Hindlimb muscle (tissue), 1 donor: ENCODE results near the gene SGMS1. TPM values are rescaled to one million over a fixed set of nuclear protein-coding genes. Genes with fewer than 3 reads are reported as not detected.
A peak's percentile ranks its signal among the peaks of the same experiment; 100 is the strongest.
"Not testable (repeated sequence)": the region's sequence is repeated elsewhere in the genome, so short reads cannot be mapped to it uniquely, and the experiment has no call there.

ENCODE experiments used
- DNase-seq: peaks from one replicate; pipeline ENCODE4 v3.0.0-alpha.2; 2013
- polyA plus RNA-seq: library from polyadenylated mRNA; unstranded; fragments of 120-200 nt; gene quantifications from one replicate; pipeline ENCODE4 v1.2.1, GENCODE V29; 2013; ENCODE audit not compliant: insufficient read length

Gene SGMS1
- polyA plus RNA-seq, 1 donor = 25.4 TPM

DNA sequence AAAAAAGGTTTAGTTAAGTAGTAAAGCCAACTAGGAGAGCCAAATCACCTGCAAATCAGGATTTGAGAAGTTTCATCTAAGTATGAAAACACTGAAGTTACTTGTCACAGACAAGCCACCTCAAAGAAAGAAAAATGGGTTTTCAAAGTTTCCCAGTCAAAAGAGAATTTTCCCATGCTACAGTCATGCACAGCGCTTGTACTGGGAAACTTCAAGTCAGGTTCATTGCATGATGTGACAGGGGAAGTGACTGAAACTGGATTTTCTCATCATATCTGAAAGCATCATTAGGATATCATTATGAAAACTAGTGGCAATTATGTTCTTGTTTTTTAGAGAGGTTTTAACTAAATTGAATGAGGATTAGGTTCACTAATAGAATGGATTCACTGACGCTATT is 167.0 kb downstream of the SGMS1 start:
- no peak for DNase-seq

GRCh38 chr10:50453940-50454339 is 169.8 kb downstream of the SGMS1 start:
- DNase-seq = no peak

DNA sequence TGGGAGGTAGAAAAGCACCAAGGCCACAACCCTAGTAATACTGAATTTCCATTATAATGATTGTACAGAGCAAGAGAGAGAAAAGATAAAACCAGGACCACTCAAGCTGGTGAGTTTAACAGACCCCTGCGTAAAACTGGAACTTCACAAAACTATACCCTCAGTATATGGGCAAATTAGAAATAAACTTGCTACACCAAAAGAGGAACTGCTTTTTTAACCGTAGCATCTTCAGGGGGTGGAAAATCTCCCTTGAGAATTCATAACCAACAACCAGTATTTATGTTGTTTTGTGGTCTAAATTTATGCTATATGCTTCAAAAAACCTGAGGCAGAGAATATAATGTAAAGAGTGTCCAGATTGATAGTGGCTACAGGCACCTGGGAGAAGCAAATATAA is 171.2 kb downstream of the SGMS1 start:
- no peak for DNase-seq

DNA sequence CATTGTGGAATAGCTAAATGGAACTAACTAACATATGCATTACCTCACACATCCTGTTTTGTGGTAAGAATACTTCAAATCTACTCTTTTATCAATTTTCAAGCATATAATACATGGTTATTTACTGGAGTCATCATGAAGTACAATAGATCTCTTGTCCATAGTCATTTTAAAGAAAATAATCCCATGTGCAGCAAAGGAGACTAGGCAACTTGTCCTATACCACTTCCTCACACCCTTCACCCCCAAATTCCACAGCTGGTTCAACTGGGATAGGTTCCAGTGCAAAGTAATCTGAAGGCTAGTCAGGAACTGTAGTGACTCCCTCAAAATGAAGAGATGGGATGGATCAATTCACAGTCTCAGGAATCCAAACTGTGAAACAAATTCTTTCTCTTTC is 176.1 kb downstream of the SGMS1 start:
- no peak for DNase-seq

DNA sequence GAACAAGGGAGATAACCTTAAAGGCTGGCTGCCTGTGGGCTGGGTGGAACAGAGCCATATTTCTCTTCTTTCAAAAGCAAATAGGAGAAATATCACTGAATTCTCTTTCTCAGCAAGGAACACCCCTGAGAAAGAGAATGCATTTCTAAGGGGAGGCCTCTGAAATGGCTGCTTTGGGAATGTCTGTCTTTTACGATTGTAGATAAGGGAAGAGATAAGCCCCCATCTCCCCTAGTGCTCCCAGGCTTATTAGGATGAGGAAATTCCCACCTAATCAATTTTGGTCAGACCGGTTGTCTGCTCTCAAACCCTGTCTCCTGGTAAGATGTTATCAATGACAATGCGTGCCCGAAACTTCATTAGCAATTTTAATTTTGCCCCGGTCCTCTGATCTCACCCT is 178.0 kb downstream of the SGMS1 start:
- DNase-seq = not testable (repeated sequence)

- DNase-seq = no peak
Measured at GRCh38 chr10:50440489-50440888, 183.3 kb downstream of the SGMS1 start.

DNA sequence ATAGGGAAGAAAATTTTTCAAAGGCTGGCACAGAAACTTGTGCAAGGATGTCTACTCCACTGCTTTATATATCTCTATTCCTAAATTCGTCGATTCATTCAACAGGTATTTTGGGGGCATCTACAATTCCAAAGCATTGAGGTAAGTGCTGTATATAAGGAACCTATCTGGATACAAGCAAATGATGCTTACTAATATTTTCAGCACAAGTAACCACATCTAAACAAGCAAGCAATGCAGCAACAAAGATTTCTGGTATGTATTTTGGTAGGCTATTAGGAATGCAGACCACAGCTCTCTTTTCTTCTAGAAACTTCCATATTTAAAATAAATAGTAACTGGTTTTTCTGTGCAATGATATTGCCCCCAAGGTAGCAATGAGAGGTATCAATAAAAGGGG is 183.9 kb downstream of the SGMS1 start:
- no peak for DNase-seq

GRCh38 chr10:50439187-50439586 is 184.6 kb downstream of the SGMS1 start:
- no peak for DNase-seq

DNA sequence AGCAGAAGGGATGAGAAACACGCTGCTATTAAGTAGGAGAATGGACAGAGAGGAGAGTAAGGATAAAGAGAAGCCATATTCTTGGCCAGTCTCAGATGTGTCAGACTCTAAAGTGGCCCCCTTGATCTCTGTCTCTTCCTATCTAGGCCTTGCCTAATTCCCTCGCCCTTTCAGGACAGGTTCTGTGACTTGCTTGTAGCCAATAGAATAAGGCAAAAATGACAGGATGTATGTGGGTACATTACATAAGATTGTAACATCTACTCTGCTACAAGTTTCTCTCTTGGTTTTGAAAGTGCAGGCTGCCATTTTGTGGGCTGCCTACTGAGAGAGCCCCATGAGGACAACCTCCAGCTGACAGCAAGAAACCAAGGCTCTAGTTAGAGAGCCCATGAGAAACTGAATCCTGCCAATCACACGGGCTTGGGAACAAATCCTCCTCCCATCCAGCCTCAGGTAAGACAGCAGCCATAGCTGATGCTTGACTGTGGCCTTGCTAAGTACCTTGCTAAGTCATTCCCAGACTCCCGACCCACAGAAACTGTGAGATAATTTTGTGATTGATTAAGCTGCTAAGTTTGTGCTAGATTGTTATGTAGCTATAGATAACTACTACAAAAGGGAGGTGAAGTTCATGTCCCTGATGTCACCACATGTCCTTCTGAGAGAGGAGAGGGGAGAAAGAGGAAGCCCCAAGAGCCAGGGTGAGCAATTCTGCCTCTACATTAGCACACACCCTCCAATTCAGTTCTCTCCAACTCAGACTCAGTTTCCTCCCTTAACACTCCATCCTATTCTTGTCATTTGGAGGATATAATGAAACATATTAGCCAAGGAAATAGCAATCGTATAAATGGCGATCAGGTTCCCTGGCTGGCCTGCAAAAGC is 185.5 kb downstream of the SGMS1 start:
- no peak for DNase-seq

DNA sequence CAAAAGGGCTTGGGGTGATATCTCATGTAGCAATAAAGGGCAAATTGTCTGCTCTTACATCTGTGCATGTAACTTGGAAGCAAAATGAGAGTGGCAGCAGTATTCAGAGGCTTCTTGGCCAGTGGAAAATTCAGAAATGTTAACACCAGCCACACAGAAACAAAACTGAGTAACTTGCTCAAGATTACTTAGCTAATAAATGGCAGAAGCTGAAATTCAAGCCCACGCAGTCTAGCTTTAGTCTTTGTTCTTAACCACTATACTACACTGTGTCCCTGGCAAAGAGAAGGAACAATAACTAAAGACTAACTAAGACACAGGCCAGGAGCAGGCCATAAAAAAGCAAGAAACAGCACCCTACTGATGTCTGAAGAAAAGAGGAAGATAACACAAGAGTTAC is 186.5 kb downstream of the SGMS1 start:
- no peak for DNase-seq

- DNase-seq = no peak
Measured at GRCh38 chr10:50436805-50437204, 187.0 kb downstream of the SGMS1 start.

- no peak for DNase-seq
Measured at GRCh38 chr10:50432211-50433009, 191.3 kb downstream of the SGMS1 start.

GRCh38 chr10:50431791-50432190 is 192.0 kb downstream of the SGMS1 start:
- DNase-seq = no peak

GRCh38 chr10:50431133-50431532 is 192.6 kb downstream of the SGMS1 start:
- DNase-seq = no peak

DNA sequence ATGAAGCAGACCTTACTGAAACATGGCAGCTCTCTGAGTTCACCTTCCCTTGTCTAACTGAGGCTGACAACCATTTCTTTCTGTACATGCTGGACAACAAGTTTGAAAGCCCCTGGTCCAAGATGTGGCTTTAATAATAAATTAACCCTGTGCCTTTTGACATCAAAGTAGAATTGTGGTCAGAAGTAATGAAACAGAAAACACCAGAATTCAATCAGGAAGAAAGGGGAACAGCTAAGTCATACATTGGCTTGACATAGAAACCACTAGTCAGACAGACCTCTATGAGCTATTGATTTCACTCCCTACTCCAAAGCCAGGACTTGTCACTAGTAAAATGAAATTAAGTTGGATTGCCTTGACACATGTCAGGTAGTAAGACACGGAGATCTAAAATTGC is 197.3 kb downstream of the SGMS1 start:
- no peak for DNase-seq

DNA sequence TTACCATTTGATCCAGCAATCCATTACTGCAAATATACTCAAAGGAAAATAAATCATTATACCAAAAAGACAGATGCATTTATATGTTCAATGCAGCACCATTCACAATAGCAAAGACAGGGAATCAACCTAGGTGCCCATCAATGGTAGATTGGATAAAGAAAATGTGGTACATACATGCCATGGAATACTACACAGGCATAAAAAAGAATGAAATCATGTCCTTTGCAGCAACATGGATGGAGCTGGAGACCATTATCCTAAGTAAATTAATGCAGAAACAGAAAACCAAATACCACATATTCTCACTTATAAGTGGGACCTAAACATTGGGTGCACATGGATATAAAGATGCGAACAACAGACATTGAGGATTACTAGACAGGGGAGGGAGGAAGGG is 198.5 kb downstream of the SGMS1 start:
- not testable (repeated sequence) for DNase-seq

- DNase-seq = no peak
Measured at GRCh38 chr10:50423448-50423847, 200.3 kb downstream of the SGMS1 start.

DNA sequence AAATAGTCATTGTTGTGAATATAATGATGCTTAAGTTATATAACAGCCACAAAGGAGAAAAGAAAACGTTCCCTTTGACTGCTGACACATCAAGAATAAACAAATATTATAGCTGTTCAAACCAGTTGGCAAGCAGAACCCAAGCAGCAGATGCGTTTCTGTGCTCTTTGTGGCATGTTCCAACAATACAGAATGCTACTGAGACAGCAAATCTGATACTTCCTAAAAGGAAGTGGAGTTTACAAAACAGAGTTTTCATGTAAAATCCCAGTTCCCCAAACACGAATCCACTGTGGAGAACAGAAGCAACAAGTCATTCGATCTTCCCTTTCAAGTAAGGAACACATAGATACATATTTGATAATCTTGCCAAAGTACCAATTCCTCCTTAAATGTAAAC is 201.5 kb downstream of the SGMS1 start:
- DNase-seq = peak; percentile 40

- peak; percentile 32 for DNase-seq
Measured at GRCh38 chr10:50421026-50421719, 202.6 kb downstream of the SGMS1 start.

DNA sequence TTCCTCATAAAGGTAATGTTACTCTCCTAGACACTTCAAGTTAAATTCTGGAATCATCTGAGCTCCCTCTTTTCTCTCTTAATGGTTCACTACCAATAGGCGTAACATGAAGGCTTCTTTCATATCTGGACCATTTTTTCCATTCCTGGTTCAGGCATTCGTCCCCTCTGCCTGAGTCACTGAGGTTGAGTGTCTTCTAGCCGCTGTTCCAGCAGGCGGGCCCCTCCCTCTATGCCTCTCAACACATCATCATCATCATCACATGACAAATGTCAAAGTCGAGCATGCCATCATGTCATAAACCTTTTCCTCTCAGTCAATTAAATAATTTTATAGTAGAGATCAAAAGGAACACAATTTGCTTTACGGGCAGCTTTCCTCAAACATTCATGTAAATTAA is 203.6 kb downstream of the SGMS1 start:
- no peak for DNase-seq

DNA sequence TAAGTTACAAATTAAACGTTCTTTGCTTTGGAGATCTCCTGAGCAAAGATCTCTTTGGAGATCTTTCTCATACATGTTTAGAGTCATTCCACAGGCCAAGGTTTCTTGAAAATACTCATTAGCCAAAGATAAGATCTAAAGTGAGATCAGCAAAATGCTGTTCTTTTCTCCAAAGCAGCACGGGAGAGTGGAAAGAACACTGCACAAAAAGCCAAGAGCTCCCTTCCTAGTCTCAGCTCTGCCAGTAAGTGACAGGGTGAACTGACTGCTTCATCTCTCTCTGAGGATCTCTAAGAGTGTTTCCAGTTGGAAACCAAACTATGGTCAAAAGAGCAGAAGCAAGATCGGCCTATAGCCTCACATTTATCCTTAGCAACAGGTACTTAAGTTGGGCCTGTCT is 204.0 kb downstream of the SGMS1 start:
- no peak for DNase-seq

- DNase-seq = no peak
Measured at GRCh38 chr10:50419091-50419490, 204.7 kb downstream of the SGMS1 start.
